GM23338 (cell line): Measurements from ENCODE around the gene TANGO2.

ENCODE experiments used
- CTCF ChIP-seq, 2 experiments: fragments of 200-600 bp in 1 of 2; sonication (generic) in 1 of 2; conservative IDR thresholded peaks; 2 replicates each; pipeline versions ENCODE4 v1.5.1 to v1.6.1; 2016 to 2017; ENCODE audit warnings: antibody characterized with exemption in 2 of 2, low read depth in 2 of 2, mild to moderate bottlenecking in 2 of 2, moderate library complexity in 1 of 2
- EZH2 ChIP-seq: fragments of 200-600 bp; sonication (generic); IDR thresholded peaks from one replicate; pipeline ENCODE4 v1.8.0; 2017; ENCODE audit warnings: antibody characterized with exemption, mild to moderate bottlenecking, low read depth; ENCODE audit not compliant: unreplicated experiment
- JUNB ChIP-seq: IDR thresholded peaks from one replicate; pipeline ENCODE4 v1.6.1; 2016; ENCODE audit warnings: antibody characterized with exemption; ENCODE audit not compliant: unreplicated experiment
- POLR2AphosphoS5 ChIP-seq: IDR thresholded peaks from 2 replicates; pipeline ENCODE4 v1.6.1; 2016; ENCODE audit warnings: antibody characterized with exemption, low read depth
- REST ChIP-seq: IDR thresholded peaks from one replicate; pipeline ENCODE4 v1.6.1; 2018; ENCODE audit warnings: antibody characterized with exemption; ENCODE audit not compliant: unreplicated experiment
- ZNF331 ChIP-seq: fragments of 250-450 bp; sonication (Bioruptor Pico); IDR thresholded peaks from 2 replicates; pipeline ENCODE4 v1.5.0; 2020; ENCODE audit warnings: low read depth, mild to moderate bottlenecking, moderate library complexity

- TF ChIP-seq CTCF (conservative IDR thresholded peaks at IDR 0.05; ENCODE audit: low read depth in 2 of 2) (no peak), ZNF331 (no peak), POLR2AphosphoS5 (no peak), EZH2 (no peak), REST (no peak), JUNB (no peak)
Observed at GRCh38 chr22:19990188-19990587, 30.7 kb upstream of the TANGO2 start.
